Skin of body (tissue), 2 donors: ENCODE data around the gene PEPD. TPM values are rescaled to one million over a fixed set of nuclear protein-coding genes. Genes with fewer than 3 reads are reported as not detected.
A peak's percentile ranks its signal among the peaks of the same experiment; 100 is the strongest.

Experiments used
- DNase-seq: peaks from one replicate; lab custom pipeline; 2025; lab: John Stamatoyannopoulos, UW
- total RNA-seq: library from RNA; depleted of rRNA; stranded (reverse); fragments of >200 nt; gene quantifications from one replicate; pipeline ENCODE4 v1.2.3, GENCODE V29; 2014

PEPD gene
- total RNA-seq, 1 donor from 2014 or later: 26.6 TPM

DNA sequence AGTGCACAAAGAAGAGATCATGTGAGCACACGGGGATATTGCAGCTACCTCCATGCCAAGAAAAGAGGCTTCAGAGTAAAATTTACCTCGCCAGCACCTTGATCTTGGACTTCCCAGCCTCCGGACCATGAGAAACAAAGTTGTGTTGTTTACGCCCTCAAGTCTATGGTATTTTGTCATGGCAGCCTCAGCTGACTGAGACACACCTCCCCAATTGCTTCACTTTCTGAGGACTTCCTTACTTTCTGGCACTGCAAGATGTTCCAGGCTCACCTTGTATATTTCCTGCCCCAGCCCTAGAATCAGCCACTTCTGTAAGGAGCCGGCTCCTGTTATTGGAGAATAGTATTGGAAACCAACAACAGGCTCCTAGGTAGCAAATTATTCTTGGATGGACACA is 154.7 kb downstream of the PEPD start:
- no peak for DNase-seq

DNA sequence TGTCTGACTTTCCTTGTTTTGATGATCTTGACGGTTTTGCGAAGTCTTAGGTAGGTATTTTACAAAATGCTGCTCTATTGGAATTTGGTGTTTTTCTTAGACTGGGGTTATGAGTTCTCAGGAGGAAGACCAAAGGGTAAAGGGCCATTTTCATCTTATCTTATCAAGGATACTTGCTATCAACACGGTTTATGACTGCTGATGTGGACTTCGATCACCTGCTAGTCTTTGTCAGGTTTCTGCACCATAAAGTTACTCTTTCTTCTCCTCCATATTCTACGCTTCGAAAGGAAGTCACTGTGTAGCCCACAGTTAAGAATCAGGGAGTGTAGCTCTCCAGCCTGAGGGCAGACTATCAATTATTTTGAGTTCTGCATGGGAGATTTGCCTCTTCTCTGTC is 155.5 kb downstream of the PEPD start:
- DNase-seq: no peak

DNA sequence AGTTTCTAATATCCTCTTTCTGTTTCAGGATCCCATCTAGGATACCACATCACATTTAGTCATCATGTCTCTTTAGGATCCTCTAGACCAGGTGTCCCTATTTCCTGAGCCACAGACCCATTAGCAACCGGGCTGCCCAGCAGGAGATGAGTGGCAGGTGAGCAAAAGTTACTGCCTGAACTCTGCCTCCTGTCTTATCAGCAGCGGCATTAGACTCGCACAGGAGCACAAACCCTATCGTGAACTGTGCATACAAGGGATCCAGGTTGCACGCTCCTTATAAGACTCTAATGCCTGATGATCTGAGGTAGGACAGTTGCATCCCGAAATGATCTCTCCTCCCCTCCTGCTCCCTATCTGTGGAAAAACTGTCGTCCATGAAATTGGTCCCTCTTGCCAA is 155.9 kb downstream of the PEPD start:
- no peak for DNase-seq

DNA sequence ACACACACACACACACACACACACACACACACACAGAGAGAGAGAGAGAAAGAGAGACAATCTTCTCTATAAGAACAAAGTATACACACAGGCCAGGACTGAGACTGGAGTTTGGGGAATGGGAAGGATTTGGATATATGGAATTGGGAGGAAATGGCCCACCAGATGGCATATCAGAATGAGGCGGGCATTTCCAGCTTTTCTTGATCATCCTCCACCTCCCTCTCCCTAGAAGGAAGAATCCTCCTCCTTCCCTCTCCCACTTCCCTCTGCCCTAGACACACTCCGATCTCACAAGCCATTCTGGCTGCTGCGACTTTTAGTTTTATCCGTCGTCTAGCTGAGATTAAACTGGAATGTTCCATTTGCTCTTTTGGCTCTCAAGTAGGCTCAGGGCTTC is 158.1 kb downstream of the PEPD start:
- DNase-seq: no peak

DNA sequence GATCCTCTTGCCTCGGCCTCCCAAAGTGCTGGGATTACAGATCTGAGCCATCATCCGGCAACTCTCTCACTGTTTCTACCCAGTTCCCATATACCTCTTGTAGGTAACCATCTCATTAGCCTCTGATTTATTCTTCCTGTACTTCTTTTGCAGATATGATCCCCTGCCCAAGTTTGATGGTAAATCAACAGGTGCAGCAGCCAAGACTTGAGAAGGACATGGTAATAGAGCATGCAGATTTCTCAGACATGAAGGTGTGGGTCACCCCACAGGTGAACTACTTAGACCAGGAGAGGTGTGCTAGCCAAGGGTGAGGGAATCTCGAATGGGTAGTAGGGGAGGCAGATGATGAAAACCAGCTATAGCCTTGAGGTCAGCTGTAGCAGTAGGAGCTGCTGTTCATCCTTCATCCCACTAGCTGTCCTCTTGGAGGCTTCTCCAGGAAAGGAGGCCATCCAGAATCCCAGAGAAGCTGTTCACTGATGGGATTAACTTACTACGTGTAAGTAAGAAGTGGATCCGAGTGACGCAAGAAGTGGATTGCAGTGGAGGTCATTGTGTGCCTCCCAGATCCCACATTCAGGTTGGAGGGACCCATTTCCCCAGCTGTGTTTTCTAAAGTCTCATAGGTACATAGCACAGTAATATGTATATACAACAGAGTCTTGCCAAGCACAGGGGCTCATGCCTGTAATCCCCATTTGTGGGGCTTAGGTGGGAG is 158.9 kb downstream of the PEPD start:
- DNase-seq: no peak

DNA sequence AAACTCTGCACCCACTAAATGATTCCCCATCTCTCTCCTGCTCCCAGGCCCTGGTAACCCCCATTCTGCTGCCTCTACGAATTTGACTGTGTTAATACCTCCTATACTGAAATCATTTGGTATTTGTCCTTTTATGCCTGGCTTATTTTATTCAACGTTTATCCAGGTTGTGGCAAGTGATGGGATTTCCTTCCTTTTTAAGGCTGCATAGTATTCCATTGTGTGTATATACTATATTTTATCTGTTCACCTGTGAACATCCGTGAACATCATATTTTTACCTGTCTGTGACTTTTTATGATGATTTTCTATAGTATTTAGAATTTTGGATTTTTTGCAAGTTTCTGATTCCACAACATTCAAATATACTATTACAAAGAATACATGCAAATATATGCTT is 162.0 kb downstream of the PEPD start:
- DNase-seq: no peak

DNA sequence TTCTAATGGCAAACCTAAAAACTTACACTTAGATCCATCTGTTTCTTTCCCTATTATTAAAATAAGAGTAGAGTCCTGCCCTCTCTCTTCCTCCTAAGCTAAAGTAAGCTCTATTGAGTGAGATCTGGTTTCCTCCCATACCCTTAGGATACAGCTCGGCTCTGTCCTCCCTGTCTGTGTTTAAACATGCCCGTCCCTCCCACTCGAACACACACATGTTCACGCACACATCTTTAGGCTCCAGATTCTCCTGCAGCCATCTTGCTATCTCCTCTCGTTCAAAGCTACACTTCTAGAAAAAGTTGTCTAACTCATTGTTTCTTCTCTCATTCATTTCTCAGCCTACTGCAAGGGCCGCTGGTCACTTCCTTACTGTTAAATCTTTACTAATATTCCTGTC is 163.2 kb downstream of the PEPD start:
- DNase-seq: no peak

DNA sequence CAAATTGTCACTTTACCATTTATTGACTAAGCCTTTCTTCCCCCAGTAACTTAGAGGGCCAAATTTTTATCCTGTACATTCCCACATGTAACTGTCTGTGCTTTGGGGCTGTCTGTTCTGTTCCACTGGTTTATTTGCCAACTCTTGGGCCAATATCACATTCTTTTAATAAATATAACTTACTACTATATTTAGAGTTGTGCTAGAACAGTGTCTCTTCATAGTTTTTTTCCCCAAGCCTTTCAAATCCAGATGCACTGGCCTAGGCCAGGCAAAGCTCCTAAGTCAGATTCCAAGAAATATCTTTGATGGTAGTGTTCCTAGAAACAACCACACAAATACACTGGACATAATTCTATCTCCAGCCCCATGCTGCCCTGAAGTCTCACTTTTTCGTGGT is 164.0 kb downstream of the PEPD start:
- DNase-seq: no peak

DNA sequence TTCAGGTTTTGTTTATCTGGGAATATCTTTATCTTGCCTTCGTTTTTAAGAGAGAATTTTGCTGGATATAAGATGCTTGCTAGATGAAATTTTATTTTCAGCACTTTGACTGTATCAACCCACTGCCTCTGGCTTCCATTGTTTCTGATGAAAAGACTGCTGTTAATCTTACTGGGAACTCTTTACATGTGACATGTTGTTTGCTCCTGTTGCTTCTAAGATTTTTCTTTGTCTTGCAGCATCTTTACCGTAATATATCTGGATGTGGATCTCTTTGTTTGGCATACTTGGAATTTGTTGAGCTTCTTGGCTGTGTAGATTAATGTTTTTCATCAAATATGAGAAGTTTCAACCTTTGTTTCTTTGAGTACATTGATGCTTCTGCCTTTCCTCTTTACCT is 166.1 kb downstream of the PEPD start:
- no peak for DNase-seq

DNA sequence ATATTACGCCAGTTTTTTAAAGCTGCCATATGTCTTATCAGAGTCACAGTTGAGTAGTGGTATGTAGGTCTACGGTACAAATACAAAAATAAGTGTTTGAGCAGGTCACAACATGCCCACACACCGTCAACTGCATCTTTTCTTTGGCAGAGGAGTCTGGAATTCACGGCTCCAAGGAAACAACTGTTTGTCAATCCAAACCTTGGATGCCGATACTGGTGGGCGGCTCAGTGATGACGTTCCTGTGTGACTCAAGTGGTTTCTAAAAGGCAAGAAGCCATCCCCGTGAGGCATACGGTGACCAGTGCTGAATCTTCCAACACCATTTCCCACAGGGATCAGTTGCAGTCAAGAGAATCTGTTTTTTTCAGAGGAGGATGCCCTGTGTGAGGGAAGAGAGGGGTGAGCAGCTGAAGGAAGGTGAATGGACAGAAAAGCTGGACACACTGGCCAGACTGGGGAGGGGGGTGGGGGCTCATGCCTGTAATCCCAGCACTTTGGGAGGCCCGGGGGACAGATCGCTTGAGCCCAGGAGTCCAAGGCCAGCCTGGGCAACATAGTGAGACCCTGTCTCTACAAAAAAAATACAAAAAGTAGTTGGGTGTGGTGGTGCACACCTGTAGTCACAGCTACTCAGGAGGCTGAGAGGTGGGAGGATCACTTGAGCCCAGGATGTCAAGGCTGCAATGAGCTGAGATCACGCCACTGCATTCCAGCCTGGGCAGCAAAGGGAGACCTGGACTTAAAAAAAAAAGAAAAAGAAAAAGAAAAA is 170.9 kb downstream of the PEPD start:
- DNase-seq: no peak

DNA sequence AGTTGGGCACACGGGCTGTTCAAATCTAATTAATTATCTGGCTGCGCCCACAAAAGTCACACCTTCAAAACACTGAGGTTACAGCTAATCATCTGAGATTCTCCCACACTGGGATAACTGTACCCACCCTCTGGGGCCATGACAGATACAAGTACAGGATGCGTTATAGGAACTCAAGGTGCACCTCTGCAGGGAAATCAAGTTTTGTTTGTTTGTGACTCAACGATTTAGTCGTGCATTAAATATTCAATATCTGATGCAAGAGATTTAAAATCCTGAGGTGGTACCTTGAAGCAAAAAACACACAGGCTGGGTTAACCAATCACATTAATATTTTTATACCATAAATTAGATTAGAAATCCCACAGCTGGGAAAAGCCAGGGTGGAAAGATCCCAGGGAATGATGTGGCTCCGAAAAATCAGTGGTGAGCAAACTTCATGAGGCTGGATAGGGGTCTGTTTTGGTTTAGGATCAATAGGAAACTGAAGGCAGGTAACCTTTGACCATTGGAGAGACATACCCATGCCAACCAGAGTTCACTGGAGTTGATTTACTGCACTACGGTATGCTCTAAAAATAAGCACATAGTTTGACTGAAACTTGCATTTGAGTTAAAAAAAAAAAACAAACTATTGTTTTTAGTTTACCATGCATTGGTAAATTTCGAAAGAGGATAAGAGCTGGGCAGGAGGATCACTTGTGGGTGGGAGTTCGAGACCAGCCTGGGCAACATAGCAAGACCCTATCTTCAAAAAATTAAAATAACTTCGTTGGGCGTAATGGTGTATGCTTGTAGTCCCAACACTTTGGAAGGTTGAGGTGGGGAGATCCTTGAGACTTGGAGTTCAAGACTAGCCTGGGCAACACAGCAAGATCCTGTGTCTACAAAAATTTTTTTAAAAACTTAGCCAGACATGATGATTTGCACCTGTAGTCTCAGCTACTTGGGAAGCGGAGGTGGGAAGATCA is 172.0 kb downstream of the PEPD start:
- DNase-seq: no peak

DNA sequence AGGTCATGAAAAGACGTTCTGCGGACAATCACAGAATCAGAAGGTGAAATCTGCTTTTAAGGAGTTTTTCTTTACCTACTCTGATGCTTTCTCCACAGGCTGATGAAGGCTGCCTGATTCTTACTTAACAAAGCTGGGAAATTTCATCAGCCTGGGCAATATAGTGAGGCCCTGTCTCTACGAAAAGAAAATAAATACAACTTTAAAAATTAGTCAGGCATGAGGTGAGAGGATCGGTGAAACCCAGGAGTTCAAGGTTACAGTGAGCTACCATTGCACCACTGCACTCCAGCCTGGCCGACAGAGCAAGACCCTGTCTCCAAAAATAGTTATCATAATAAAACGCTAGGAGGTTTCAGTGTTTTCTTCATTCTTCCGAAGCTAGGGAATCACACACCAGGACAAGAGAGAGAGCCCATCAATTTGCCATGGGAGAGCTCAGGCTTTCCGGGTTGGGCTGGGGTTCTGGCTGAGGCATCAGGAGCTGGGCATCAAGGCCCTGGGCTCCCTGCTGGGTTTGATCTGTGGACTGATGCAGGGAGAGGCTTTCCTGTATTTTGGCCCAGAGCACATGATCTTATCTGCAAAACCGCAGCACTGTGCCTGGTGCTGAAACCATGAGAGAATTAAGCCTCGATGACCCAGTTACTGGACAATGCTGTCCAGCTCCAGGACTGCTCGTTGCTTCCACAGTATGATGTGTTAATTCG is 173.1 kb downstream of the PEPD start:
- DNase-seq: no peak

DNA sequence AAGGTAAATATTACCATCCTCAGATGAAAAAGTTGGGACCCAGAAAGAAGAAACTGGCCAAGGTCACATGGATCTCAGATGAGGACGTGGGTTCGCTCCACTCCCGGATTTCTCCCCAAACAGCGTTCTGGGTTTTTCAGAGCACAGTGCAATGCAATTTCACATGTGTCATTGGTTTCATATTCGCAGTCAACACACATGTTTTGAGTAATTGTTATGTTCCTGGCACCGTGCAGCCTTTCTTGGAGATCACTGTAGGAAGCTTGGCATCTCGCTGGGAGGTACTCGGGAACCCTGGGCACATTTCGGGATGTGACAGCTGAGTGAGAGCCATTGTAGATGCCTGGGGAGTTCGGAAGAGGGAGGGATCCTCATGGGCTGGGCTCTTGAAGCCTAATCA is 174.3 kb downstream of the PEPD start:
- peak; percentile 80 for DNase-seq

DNA sequence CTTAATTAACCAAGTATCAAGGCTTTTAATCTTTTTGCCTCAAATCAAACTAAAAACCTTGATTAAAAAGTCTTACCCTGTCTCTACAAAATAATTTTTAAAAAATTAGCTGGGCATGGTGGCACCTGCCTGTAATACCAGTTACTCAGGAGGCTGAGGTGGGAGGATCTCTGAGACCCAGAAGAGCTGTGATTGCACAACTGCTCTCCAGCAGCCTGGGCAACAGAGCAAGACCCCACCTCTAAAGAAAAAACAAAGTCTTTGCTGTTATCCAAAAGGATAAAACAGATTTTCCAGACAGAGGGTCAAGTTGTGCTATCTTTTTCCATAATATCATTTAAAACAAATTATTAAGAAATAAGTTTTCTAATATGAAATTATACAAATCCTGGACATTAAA is 174.9 kb downstream of the PEPD start:
- no peak for DNase-seq

DNA sequence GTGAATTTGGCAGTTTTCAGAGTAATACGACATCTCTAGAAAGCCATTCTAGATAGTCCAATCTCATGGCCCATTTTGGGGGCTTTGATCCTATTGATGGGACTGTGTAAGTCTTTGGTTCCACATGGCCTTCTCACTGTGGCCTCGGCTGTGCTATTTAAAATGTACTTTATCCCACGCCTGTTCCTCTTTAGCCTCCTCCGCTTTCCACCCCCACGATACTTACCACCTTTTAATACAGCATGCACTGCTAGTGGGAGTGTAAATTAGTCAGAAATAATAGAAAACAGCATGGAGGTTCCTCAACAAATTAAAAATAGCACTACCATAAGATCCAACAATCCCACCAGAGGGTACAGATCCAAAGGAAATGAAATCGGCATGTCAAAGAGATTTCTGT is 176.4 kb downstream of the PEPD start:
- no peak for DNase-seq

DNA sequence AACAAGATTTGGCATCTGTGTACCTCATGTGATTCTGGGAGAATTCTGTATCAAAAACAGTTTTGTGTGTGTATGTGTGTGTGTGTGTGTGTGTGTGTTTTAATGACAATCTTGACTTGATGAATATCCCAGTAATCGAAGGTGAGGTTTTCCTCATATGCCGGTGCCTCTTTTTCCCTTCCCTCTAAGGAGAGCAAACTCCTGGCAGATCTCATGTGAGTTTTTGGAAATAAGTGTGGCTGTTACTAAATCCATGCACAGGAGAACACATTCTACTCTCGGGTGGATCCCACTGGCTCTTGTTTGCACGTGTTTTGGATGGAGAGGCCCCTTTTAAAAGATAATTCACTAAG is 177.0 kb downstream of the PEPD start:
- peak; percentile 85 for DNase-seq

DNA sequence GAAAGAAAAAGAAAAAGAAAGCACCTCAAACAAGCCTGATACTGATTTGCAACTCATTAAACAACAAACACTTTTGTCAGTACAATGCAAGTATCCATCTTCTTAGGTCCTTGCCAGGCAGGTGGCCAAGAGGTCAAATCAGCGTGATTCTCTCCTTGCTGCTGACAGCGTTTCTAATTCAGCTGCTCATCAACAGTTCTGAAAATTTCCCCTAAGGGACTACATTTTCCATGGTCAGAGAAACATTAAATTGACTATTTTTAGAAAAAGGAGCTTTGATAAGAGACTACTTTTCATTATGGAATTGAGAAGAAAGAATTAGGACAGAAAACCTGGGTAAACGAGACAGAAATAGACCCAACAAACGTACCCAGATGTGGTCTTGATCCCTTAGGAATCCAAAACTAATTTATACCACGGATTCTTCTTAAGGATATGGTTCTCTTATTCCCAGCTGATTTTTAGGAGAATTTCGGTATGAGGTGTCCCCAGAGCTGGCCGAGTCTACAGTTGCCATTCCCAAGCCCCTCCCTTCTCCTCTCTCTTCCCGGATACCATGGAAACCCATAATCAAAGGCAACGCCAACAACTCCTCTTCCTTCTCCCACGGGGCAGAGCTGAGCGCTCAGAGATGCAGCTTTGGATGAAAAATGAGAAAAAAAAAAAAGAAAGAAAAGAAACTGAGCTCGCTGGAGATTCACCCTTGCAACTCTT is 177.6 kb downstream of the PEPD start:
- DNase-seq: peak; percentile 86

DNA sequence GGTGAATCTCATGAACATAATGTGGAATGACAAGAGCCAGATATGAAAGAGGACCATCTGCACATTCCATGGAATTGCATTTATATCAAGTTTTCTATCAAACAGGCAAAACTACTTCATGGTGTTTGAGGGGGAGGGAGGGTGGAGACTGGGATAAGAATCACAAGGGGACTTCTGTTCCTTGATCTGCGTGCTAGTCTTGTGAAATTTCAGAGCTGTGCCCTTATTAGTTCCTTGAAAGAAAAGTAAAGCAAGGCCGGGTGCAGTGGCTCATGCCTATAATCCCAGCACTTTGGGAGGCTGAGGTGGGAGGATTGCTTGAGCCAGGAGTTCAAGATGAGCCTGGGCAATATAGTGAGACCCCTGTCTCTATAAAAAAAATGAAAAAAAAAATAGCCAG is 178.3 kb downstream of the PEPD start:
- DNase-seq: no peak

DNA sequence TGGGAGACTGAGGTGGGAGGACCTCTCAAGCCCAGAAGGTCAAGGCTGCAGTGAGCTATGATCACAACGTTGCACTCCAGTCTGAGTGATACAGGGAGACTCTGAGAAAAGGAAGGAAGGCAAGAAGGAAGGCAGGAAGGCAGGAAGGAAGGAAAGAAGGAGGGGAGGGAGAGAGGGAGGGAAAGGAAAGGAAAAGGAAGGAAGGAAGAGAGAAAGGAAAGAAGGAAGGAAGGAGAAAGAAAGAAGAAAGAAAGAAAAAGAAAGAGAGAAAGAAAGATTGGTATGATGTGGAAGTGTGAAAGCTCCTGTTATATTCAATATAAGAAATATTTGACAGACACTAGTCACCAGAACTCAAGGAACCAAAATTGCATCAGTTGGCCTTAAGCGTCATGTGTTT is 180.6 kb downstream of the PEPD start:
- no peak for DNase-seq

DNA sequence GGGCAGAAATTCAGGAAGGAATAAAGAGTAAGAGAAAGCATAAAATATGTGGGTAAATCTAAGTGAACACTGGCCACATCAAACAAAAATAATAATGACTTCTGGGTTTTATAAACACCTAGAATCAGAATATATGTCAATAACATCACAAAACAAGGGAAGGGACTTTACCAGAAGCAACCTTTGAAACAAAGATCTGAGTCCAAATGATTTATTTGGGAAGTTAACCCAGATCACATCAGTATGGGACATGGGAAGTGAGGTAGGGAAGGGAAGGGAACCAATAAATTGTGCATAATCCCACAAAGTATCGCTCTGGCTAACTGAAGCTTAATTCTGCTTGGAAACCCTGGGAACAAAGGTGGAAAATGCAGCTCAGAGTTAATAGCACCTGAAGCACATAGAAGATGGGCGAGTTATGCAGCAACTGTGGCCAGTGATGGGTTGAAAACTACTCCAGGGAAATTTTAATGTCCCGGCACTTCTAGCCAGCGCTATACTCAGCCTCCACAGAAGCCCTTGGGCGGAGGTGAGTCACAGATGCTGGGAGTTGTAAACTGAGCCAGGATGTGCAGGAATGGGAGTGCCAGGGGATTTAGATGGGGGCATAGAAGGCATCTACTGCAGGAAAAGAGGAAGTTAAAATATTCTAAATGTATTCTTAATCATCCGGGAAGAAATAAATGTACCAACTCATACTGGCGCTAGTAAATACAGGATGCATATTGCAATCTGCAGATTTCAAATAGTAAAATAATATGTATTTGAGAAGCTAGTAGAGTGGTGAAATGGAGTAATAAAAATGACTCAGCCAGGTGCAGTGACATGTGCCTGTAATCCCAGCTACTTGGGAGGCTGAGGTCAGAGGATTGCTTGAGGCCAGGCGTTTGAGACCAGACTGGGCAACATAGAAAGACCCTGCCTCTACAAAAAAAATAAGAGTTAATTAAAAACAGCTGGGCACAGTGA is 182.3 kb downstream of the PEPD start:
- no peak for DNase-seq
